ENCODE results near the gene DNMT1.
"Not testable (repeated sequence)": the region's sequence is repeated elsewhere in the genome, so short reads cannot be mapped to it uniquely, and the experiment has no call there.

DNMT1 gene

GRCh38 chr19:10167459-10167858, 27.3 kb downstream of the DNMT1 start:
- no peak for TF ChIP-seq CTCF (IDR thresholded peaks at IDR 0.05; ENCODE audit: low read depth, low read length, missing control alignments)
- H3K4me3 ChIP-seq (ENCODE audit: low read depth, low read length) = no peak overlapping the region
- no peak for DNase-seq (ENCODE audit: low read depth)

- not testable (repeated sequence) for H3K4me3 ChIP-seq (ENCODE audit: low read depth, low read length); DNase-seq (ENCODE audit: low read depth)
Observed at GRCh38 chr19:10166501-10166900, 28.3 kb downstream of the DNMT1 start.

- H3K4me3 ChIP-seq (ENCODE audit: low read depth, low read length) = no peak overlapping the region
- no peak for DNase-seq (ENCODE audit: low read depth)
- TF ChIP-seq CTCF (IDR thresholded peaks at IDR 0.05; ENCODE audit: low read depth, low read length, missing control alignments) = no peak
Observed at GRCh38 chr19:10166046-10166445, 28.7 kb downstream of the DNMT1 start.

- no peak for DNase-seq (ENCODE audit: low read depth)
- H3K4me3 ChIP-seq (ENCODE audit: low read depth, low read length) = no peak overlapping the region
- no peak for TF ChIP-seq CTCF (IDR thresholded peaks at IDR 0.05; ENCODE audit: low read depth, low read length, missing control alignments)
Observed at GRCh38 chr19:10163536-10163935, 31.2 kb downstream of the DNMT1 start.

- H3K4me3 ChIP-seq (ENCODE audit: low read depth, low read length) = no peak overlapping the region
- no peak for TF ChIP-seq CTCF (IDR thresholded peaks at IDR 0.05; ENCODE audit: low read depth, low read length, missing control alignments)
- DNase-seq (ENCODE audit: low read depth) = no peak
Observed at GRCh38 chr19:10159610-10160009, 35.1 kb downstream of the DNMT1 start.

GRCh38 chr19:10158485-10158884, 36.3 kb downstream of the DNMT1 start:
- no peak overlapping the region for H3K4me3 ChIP-seq (ENCODE audit: low read depth, low read length)
- no peak for TF ChIP-seq CTCF (IDR thresholded peaks at IDR 0.05; ENCODE audit: low read depth, low read length, missing control alignments)
- no peak for DNase-seq (ENCODE audit: low read depth)

GRCh38 chr19:10158071-10158470, 36.7 kb downstream of the DNMT1 start:
- TF ChIP-seq CTCF (IDR thresholded peaks at IDR 0.05; ENCODE audit: low read depth, low read length, missing control alignments) = no peak
- no peak for DNase-seq (ENCODE audit: low read depth)
- no peak overlapping the region for H3K4me3 ChIP-seq (ENCODE audit: low read depth, low read length)

- H3K4me3 ChIP-seq (ENCODE audit: low read depth, low read length) = no peak overlapping the region
- no peak for DNase-seq (ENCODE audit: low read depth)
- no peak for TF ChIP-seq CTCF (IDR thresholded peaks at IDR 0.05; ENCODE audit: low read depth, low read length, missing control alignments)
Observed at GRCh38 chr19:10155839-10156238, 38.9 kb downstream of the DNMT1 start.

All from GM12864 (cell line).